Neuronal stem cell (in vitro differentiated cells): ENCODE results near the gene TMEM51.
"Not testable (repeated sequence)": the region's sequence is repeated elsewhere in the genome, so short reads cannot be mapped to it uniquely, and the experiment has no call there.

Experiments used
- DNase-seq: peaks from one replicate; pipeline ENCODE4 v3.0.0-alpha.2; 2013; ENCODE audit warnings: low spot score
- H2AFZ ChIP-seq: one replicate; pipeline ENCODE4 v1.6.1; 2013; ENCODE audit warnings: mild to moderate bottlenecking, low read length, inconsistent platforms
- H2AK5ac ChIP-seq: 2 replicates; pipeline ENCODE4 v1.6.1; 2013; ENCODE audit warnings: low read depth, mild to moderate bottlenecking, inconsistent platforms, low read length, moderate library complexity, mixed read lengths
- H2BK120ac ChIP-seq: 2 replicates; pipeline ENCODE4 v1.6.1; 2013; ENCODE audit warnings: low read depth, mild to moderate bottlenecking, inconsistent platforms, low read length, moderate library complexity, mixed read lengths
- H2BK12ac ChIP-seq: one replicate; pipeline ENCODE4 v1.6.1; 2013; ENCODE audit warnings: low read length, inconsistent platforms
- H2BK15ac ChIP-seq: 2 replicates; pipeline ENCODE4 v1.6.1; 2013; ENCODE audit warnings: mild to moderate bottlenecking, low read length, inconsistent platforms, mixed read lengths
- H2BK5ac ChIP-seq: one replicate; pipeline ENCODE4 v1.6.1; 2013; ENCODE audit warnings: inconsistent platforms, mild to moderate bottlenecking, low read length, moderate library complexity
- H3K14ac ChIP-seq: one replicate; pipeline ENCODE4 v1.6.1; 2013; ENCODE audit warnings: low read length, inconsistent platforms
- H3K18ac ChIP-seq: 2 replicates; pipeline ENCODE4 v1.6.1; 2013; ENCODE audit warnings: low read length, inconsistent platforms
- H3K23ac ChIP-seq: 2 replicates; pipeline ENCODE4 v1.6.1; 2013; ENCODE audit warnings: low read depth, mild to moderate bottlenecking, mixed read lengths, low read length, inconsistent platforms; ENCODE audit not compliant: poor library complexity
- H3K27ac ChIP-seq: replicated peaks from 3 replicates; pipeline ENCODE4 v1.5.1; 2013; ENCODE audit warnings: low read length, inconsistent platforms
- H3K27me3 ChIP-seq, 3 experiments: 2 replicates each; pipeline ENCODE4 v1.6.1; 2013; ENCODE audit warnings: low read length in 3 of 3, mild to moderate bottlenecking in 2 of 3, inconsistent platforms in 1 of 3, low read depth in 1 of 3, mixed read lengths in 1 of 3, moderate library complexity in 1 of 3; ENCODE audit not compliant: control insufficient read depth in 3 of 3, insufficient read depth in 3 of 3
- H3K36me3 ChIP-seq, 2 donors: replicated peaks in 1 of 2; 2 replicates each; pipeline ENCODE4 v1.6.1; 2013; ENCODE audit warnings: low read length in 2 of 2; ENCODE audit not compliant: control insufficient read depth in 2 of 2, insufficient read depth in 2 of 2
- H3K4ac ChIP-seq: 2 replicates; pipeline ENCODE4 v1.6.1; 2013; ENCODE audit warnings: inconsistent platforms, mild to moderate bottlenecking, low read length, moderate library complexity
- H3K4me1 ChIP-seq, 2 donors: 1 replicate in 1 of 2; 2 replicates in 1 of 2; pipeline ENCODE4 v1.6.1; 2013; ENCODE audit warnings: low read length in 2 of 2, low read depth in 1 of 2; ENCODE audit not compliant: control insufficient read depth in 2 of 2, insufficient read depth in 1 of 2
- H3K4me2 ChIP-seq: one replicate; pipeline ENCODE4 v1.6.1; 2013; ENCODE audit warnings: mild to moderate bottlenecking, low read length, inconsistent platforms; ENCODE audit not compliant: insufficient read depth, poor library complexity, severe bottlenecking
- H3K4me3 ChIP-seq, 2 donors: 2 replicates each; pipeline ENCODE4 v1.5.1; 2013; ENCODE audit warnings: low read length in 2 of 2, mild to moderate bottlenecking in 2 of 2, inconsistent platforms in 1 of 2, moderate library complexity in 1 of 2
- H3K79me1 ChIP-seq: one replicate; pipeline ENCODE4 v1.6.1; 2013; ENCODE audit warnings: low read depth, mild to moderate bottlenecking, inconsistent platforms, low read length, moderate library complexity
- H3K9ac ChIP-seq: one replicate; pipeline ENCODE4 v1.6.1; 2013; ENCODE audit warnings: mild to moderate bottlenecking, low read depth, low read length, inconsistent platforms; ENCODE audit not compliant: poor library complexity
- H3K9me3 ChIP-seq, 2 donors: replicated peaks in 1 of 2; 2 replicates each; pipeline versions ENCODE3 to v1.6.1; 2013; ENCODE audit warnings: low read length in 2 of 2, mild to moderate bottlenecking in 2 of 2, inconsistent platforms in 1 of 2, low read depth in 1 of 2, mixed read lengths in 1 of 2, moderate library complexity in 1 of 2; ENCODE audit not compliant: control insufficient read depth in 2 of 2, insufficient read depth in 1 of 2
- H4K8ac ChIP-seq: one replicate; pipeline ENCODE4 v1.6.1; 2013; ENCODE audit warnings: low read depth, mild to moderate bottlenecking, inconsistent platforms, low read length, moderate library complexity
- H4K91ac ChIP-seq: one replicate; pipeline ENCODE4 v1.6.1; 2013; ENCODE audit warnings: low read length, low read depth, mild to moderate bottlenecking, inconsistent platforms; ENCODE audit not compliant: poor library complexity
- WGBS, 2 donors: extraction: QIAGEN DNeasy Blood & Tissue Kit; methylation state at CpG; one replicate each; pipeline ENCODE4 v1.1.7; 2013; ENCODE audit warnings: missing lambda C conversion rate in 2 of 2, mixed read lengths in 1 of 2; ENCODE audit not compliant: insufficient read length in 2 of 2, insufficient replicate concordance in 1 of 2; ENCODE audit errors: extremely low coverage in 2 of 2; 5-methylcytosine and 5-hydroxymethylcytosine counted together

TMEM51 gene

DNA sequence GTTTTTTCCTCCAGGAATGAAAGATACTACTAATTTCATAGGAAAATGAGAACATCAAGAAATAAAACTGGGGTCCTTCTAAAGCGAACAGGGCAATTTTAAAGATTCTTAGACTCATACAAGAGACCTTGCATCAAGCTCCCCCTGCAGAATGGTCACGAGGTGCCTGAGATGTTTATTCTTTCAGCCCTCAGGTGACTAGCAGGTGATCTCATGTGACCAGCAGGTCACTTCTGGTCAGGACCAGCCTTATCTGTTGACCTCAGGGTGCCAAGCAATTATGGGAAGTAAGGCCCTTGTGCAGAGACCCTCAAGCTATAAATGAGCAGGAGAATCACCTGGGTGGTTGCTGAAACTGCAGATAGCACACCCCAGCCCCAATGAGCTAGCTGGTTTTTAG, 20.6 kb upstream of the TMEM51 start:
- Histone ChIP-seq H2BK15ac (no peak overlapping the region), H2BK120ac (no peak overlapping the region), H4K8ac (no peak overlapping the region), H4K91ac (no peak overlapping the region), H3K9ac (no peak overlapping the region), H2BK5ac (no peak overlapping the region), H3K4me3 (no peak overlapping the region), H3K36me3 (no peaks in the 10 kb centered on the region), H3K4me2 (no peak overlapping the region), H3K23ac (no peak overlapping the region), H3K4me1 (peaks cover 0 to 2% of the 10 kb centered on the region in 2 donors), H3K14ac (no peak overlapping the region), H3K27ac (no peak overlapping the region), H2BK12ac (no peak overlapping the region), H3K4ac (no peak overlapping the region), H3K18ac (no peak overlapping the region), H3K27me3 (peaks cover 0 to 27% (median 0%) of the 10 kb centered on the region in 3 experiments), H3K9me3 (peaks cover 0 to 4% of the 10 kb centered on the region in 2 donors), H2AFZ (no peak overlapping the region), H2AK5ac (no peak overlapping the region), H3K79me1 (no peaks in the 10 kb centered on the region)
- DNase-seq: no peak
- WGBS, 2 donors: no CpG with 5 or more reads among the region's 2 CpGs

DNA sequence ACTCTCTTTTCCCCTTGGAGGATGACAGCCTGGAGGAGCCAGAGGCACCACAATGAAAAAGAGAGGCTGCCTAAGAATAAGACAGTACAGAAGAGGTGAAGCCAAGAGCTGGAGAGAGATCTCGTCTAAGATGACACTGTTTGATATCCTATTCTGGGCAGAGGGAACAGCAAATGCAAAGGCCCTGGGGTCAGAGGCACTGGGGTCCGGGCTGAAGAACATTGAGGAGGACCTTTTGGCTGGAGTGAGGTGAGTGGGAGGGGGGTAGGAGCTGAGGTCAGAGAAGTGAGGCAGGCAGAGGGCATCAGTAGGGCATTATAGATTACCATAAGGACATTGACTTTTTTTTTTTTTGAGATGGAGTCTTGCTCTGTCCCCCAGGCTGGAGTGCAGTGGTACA, 19.3 kb upstream of the TMEM51 start:
- H2AFZ ChIP-seq: no peak overlapping the region
- H2BK12ac ChIP-seq: no peak overlapping the region
- no peak overlapping the region for H2BK5ac ChIP-seq
- H2BK120ac ChIP-seq: no peak overlapping the region
- H4K8ac ChIP-seq: no peak overlapping the region
- DNase-seq: no peak
- H2BK15ac ChIP-seq: no peak overlapping the region
- no peak overlapping the region for H3K4ac ChIP-seq
- H2AK5ac ChIP-seq: peak overlapping the region; percentile 40
- WGBS, 2 donors: no CpG with 5 or more reads among the region's 2 CpGs
- H3K9me3 ChIP-seq: peaks cover 0 to 4% of the 10 kb centered on the region in 2 donors
- peaks cover 0 to 27% (median 0%) of the 10 kb centered on the region in 3 experiments for H3K27me3 ChIP-seq
- H3K14ac ChIP-seq: peak overlapping the region; percentile 47
- H3K79me1 ChIP-seq: no peaks in the 10 kb centered on the region
- no peak overlapping the region for H4K91ac ChIP-seq
- peaks cover 0 to 2% of the 10 kb centered on the region in 2 donors for H3K4me1 ChIP-seq
- H3K36me3 ChIP-seq: no peaks in the 10 kb centered on the region
- no peak overlapping the region for H3K27ac ChIP-seq
- no peak overlapping the region for H3K9ac ChIP-seq
- H3K4me3 ChIP-seq: no peak overlapping the region
- H3K23ac ChIP-seq: no peak overlapping the region
- H3K4me2 ChIP-seq: no peak overlapping the region
- no peak overlapping the region for H3K18ac ChIP-seq

DNA sequence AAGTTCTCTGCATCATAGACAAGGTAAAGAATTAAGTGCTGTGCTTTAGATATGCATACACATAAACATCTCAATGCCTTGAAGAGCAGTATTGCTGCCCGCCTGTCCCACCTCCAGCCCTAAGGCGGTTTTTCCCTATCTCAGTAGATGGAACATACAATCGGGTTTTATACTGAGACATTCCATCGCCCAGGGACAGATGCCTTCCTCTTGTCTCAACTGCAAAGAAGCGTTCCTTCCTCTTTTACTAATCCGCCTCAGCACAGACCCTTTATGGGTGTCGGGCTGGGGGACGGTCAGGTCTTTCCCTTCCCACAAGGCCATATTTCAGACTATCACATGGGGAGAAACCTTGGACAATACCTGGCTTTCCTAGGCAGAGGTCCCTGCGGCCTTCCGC, 17.9 kb upstream of the TMEM51 start:
- H2AK5ac ChIP-seq, H2BK120ac ChIP-seq, H3K4ac ChIP-seq, H3K27ac ChIP-seq, H2AFZ ChIP-seq, DNase-seq, H3K4me3 ChIP-seq, H3K23ac ChIP-seq, H3K79me1 ChIP-seq, H3K9me3 ChIP-seq, H3K18ac ChIP-seq, H3K36me3 ChIP-seq, H4K91ac ChIP-seq, H2BK15ac ChIP-seq, H4K8ac ChIP-seq, H2BK5ac ChIP-seq, H3K14ac ChIP-seq, H2BK12ac ChIP-seq, H3K9ac ChIP-seq, H3K4me2 ChIP-seq: not testable (repeated sequence)
- Histone ChIP-seq H3K27me3 (peaks cover 0 to 27% (median 0%) of the 10 kb centered on the region in 3 experiments), H3K4me1 (peaks cover 10 to 12% of the 10 kb centered on the region in 2 donors)
- no CpG with 5 or more reads among the region's 10 CpGs for WGBS, 2 donors

DNA sequence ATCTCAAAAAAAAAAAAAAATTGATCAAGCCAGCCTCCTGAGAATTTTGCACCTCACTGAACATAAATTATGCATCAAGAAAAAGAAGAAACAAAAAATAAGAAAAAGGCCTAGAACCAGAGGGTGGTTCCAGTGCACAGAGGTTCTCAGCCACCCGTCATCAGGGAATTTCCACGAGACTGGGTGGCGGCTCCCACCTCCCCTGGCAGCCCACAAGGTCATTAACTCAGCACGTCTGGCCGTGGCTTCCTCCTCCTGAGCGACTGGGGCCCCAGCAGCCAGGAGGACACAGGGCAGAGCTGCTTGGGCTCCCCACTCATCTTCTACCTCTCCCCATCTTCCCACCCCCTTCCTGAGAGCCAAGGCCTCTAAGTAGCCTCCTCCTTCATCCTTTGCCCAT, 15.7 kb upstream of the TMEM51 start:
- no peak for DNase-seq
- Histone ChIP-seq H3K4me1 (peaks cover 10 to 12% of the 10 kb centered on the region in 2 donors), H3K36me3 (no peaks in the 10 kb centered on the region), H2AK5ac (no peak overlapping the region), H3K18ac (peak overlapping the region; percentile 9), H3K4ac (no peak overlapping the region), H2BK5ac (no peak overlapping the region), H3K27me3 (peaks cover 0 to 21% (median 0%) of the 10 kb centered on the region in 3 experiments), H3K9me3 (no peaks in the 10 kb centered on the region), H2BK12ac (no peak overlapping the region), H2BK15ac (no peak overlapping the region), H2BK120ac (no peak overlapping the region), H3K79me1 (no peaks in the 10 kb centered on the region), H3K23ac (peak overlapping the region; percentile 21), H3K14ac (no peak overlapping the region), H2AFZ (no peak overlapping the region), H4K8ac (no peak overlapping the region), H3K27ac (no peak overlapping the region), H3K9ac (no peak overlapping the region), H3K4me3 (no peak overlapping the region), H3K4me2 (no peak overlapping the region), H4K91ac (no peak overlapping the region)
- no CpG with 5 or more reads among the region's 6 CpGs for WGBS, 2 donors
